HG03520 (cell line): ENCODE results near the gene ENGASE.

ENCODE experiments used
- ATAC-seq: cut with Tn5 transposase; IDR thresholded peaks from one replicate; pipeline ENCODE4 v1.9.1; 2021; ENCODE audit warnings: mild to moderate bottlenecking, moderate library complexity; ENCODE audit not compliant: unreplicated experiment

ENGASE gene

GRCh38 chr17:79113699-79114457 lies 39.3 kb downstream of the ENGASE start:
- ATAC-seq, result no peak

- ATAC-seq, result no peak
Observed at GRCh38 chr17:79114458-79115301, 40.1 kb downstream of the ENGASE start.

- ATAC-seq, result no peak
Observed at GRCh38 chr17:79115487-79115886, 40.9 kb downstream of the ENGASE start.

- ATAC-seq, result no peak
Observed at GRCh38 chr17:79116575-79117368, 42.1 kb downstream of the ENGASE start.

- no peak for ATAC-seq
Observed at GRCh38 chr17:79117905-79118487, 43.4 kb downstream of the ENGASE start.

- no peak for ATAC-seq
Observed at GRCh38 chr17:79118924-79119323, 44.3 kb downstream of the ENGASE start.

GRCh38 chr17:79120259-79120658 lies 45.6 kb downstream of the ENGASE start:
- ATAC-seq, result no peak

- ATAC-seq, result no peak
Observed at GRCh38 chr17:79123988-79124387, 49.4 kb downstream of the ENGASE start.

- ATAC-seq, result no peak
Observed at GRCh38 chr17:79124513-79125209, 50.0 kb downstream of the ENGASE start.

GRCh38 chr17:79125503-79125902 lies 50.9 kb downstream of the ENGASE start:
- ATAC-seq, result no peak

- ATAC-seq, result no peak
Observed at GRCh38 chr17:79126139-79126538, 51.5 kb downstream of the ENGASE start.

- ATAC-seq, result no peak
Observed at GRCh38 chr17:79127534-79128135, 53.0 kb downstream of the ENGASE start.

GRCh38 chr17:79129523-79129922 lies 54.9 kb downstream of the ENGASE start:
- ATAC-seq, result no peak

- ATAC-seq, result no peak
Observed at GRCh38 chr17:79130536-79131273, 56.1 kb downstream of the ENGASE start.

- ATAC-seq, result no peak
Observed at GRCh38 chr17:79131274-79131635, 56.6 kb downstream of the ENGASE start.

GRCh38 chr17:79131701-79132100 lies 57.1 kb downstream of the ENGASE start:
- ATAC-seq, result no peak

- ATAC-seq, result no peak
Observed at GRCh38 chr17:79132271-79133064, 57.8 kb downstream of the ENGASE start.

- no peak for ATAC-seq
Observed at GRCh38 chr17:79133214-79133613, 58.6 kb downstream of the ENGASE start.

GRCh38 chr17:79133985-79134384 lies 59.4 kb downstream of the ENGASE start:
- no peak for ATAC-seq
